LHCN-M2 (cell line): ENCODE data around the gene CYBC1. TPM values are rescaled to one million over a fixed set of nuclear protein-coding genes. Genes with fewer than 3 reads are reported as not detected.
A peak's percentile ranks its signal among the peaks of the same experiment; 100 is the strongest.
"Not testable (repeated sequence)": the region's sequence is repeated elsewhere in the genome, so short reads cannot be mapped to it uniquely, and the experiment has no call there.

Experiments
- DNase-seq: peaks from one replicate; pipeline ENCODE4 v3.0.0-alpha.2; 2012; ENCODE audit warnings: low read depth
- total RNA-seq: library from RNA; depleted of rRNA; stranded (reverse); fragments of >200 nt; gene quantifications from 2 replicates; pipeline ENCODE4 v1.2.3, GENCODE V29; 2014

CYBC1 gene
- total RNA-seq, 1 experiment from 2014 or later: 83.5 TPM

- no peak for DNase-seq
Measured at GRCh38 chr17:82435601-82436583, 14.7 kb downstream of the CYBC1 start.

- peak; percentile 29 for DNase-seq
Measured at GRCh38 chr17:82435103-82435502, 15.4 kb downstream of the CYBC1 start.

GRCh38 chr17:82434216-82434565 is 16.4 kb downstream of the CYBC1 start:
- no peak for DNase-seq

GRCh38 chr17:82433560-82434215 is 16.9 kb downstream of the CYBC1 start:
- DNase-seq: no peak

GRCh38 chr17:82432017-82432416 is 18.5 kb downstream of the CYBC1 start:
- no peak for DNase-seq

- DNase-seq: no peak
Measured at GRCh38 chr17:82429824-82430223, 20.7 kb downstream of the CYBC1 start.

GRCh38 chr17:82428546-82428945 is 22.0 kb downstream of the CYBC1 start:
- no peak for DNase-seq

GRCh38 chr17:82424863-82425159 is 25.7 kb downstream of the CYBC1 start:
- DNase-seq: no peak

- DNase-seq: peak; percentile 52
Measured at GRCh38 chr17:82424001-82424862, 26.3 kb downstream of the CYBC1 start.

GRCh38 chr17:82419540-82419939 is 31.0 kb downstream of the CYBC1 start:
- DNase-seq: no peak

GRCh38 chr17:82418001-82418986 is 32.3 kb downstream of the CYBC1 start, which contains the start of the genes HEXD and OGFOD3:
HEXD (plus strand) TSS chr17:82418347; CDS start chr17:82419800, 1,453 bp downstream.
OGFOD3 (minus strand) TSS chr17:82418586; CDS start chr17:82418485, 101 bp downstream.
- DNase-seq: peak; percentile 78

- no peak for DNase-seq
Measured at GRCh38 chr17:82416771-82417170, 33.8 kb downstream of the CYBC1 start.

GRCh38 chr17:82416264-82416663 is 34.3 kb downstream of the CYBC1 start:
- no peak for DNase-seq

GRCh38 chr17:82415786-82416185 is 34.8 kb downstream of the CYBC1 start:
- DNase-seq: no peak

- DNase-seq: no peak
Measured at GRCh38 chr17:82415336-82415735, 35.2 kb downstream of the CYBC1 start.

- peak; percentile 64 for DNase-seq
Measured at GRCh38 chr17:82414548-82415281, 35.8 kb downstream of the CYBC1 start.

- no peak for DNase-seq
Measured at GRCh38 chr17:82412535-82413520, 37.7 kb downstream of the CYBC1 start.

GRCh38 chr17:82412081-82412480 is 38.5 kb downstream of the CYBC1 start:
- not testable (repeated sequence) for DNase-seq
